ENCODE data around the gene DNAJB8. TPM values are rescaled to one million over a fixed set of nuclear protein-coding genes. Genes with fewer than 3 reads are reported as not detected.
A peak's percentile ranks its signal among the peaks of the same experiment; 100 is the strongest.

Gene DNAJB8
- not detected for polyA plus RNA-seq (2012; ENCODE audit: insufficient read depth, insufficient read length)

GRCh38 chr3:128466840-128467541 is at the start of gene DNAJB8:
Gene DNAJB8, minus strand, starts transcription at chr3:128466890. Its CDS starts 3,645 bp downstream, at chr3:128463245.
- DNase-seq (ENCODE audit: low read depth, low spot score): peak; percentile 32
- H3K4me3 ChIP-seq (ENCODE audit: low read length): no peak within 1 kb of the TSS

- no peak overlapping the region for H3K4me3 ChIP-seq (ENCODE audit: low read length)
- no peak for DNase-seq (ENCODE audit: low read depth, low spot score)
These were observed 49.3 kb upstream of the DNAJB8 start for GRCh38 chr3:128515967-128516366.

GRCh38 chr3:128508852-128509251 is 42.2 kb upstream of the DNAJB8 start:
- no peak overlapping the region for H3K4me3 ChIP-seq (ENCODE audit: low read length)
- DNase-seq (ENCODE audit: low read depth, low spot score): no peak

- no peak for DNase-seq (ENCODE audit: low read depth, low spot score)
- H3K4me3 ChIP-seq (ENCODE audit: low read length): no peak overlapping the region
These were observed 40.1 kb upstream of the DNAJB8 start for GRCh38 chr3:128506754-128507153.

- DNase-seq (ENCODE audit: low read depth, low spot score): no peak
- no peak overlapping the region for H3K4me3 ChIP-seq (ENCODE audit: low read length)
These were observed 39.1 kb upstream of the DNAJB8 start for GRCh38 chr3:128505771-128506170.

GRCh38 chr3:128504963-128505730 is 38.5 kb upstream of the DNAJB8 start:
- DNase-seq (ENCODE audit: low read depth, low spot score): no peak
- H3K4me3 ChIP-seq (ENCODE audit: low read length): no peak overlapping the region

- DNase-seq (ENCODE audit: low read depth, low spot score): no peak
- H3K4me3 ChIP-seq (ENCODE audit: low read length): no peak overlapping the region
These were observed 37.8 kb upstream of the DNAJB8 start for GRCh38 chr3:128504533-128504915.

GRCh38 chr3:128503751-128504532 is 37.3 kb upstream of the DNAJB8 start:
- H3K4me3 ChIP-seq (ENCODE audit: low read length): no peak overlapping the region
- no peak for DNase-seq (ENCODE audit: low read depth, low spot score)

GRCh38 chr3:128503164-128503651 is 36.5 kb upstream of the DNAJB8 start:
- DNase-seq (ENCODE audit: low read depth, low spot score): no peak

GRCh38 chr3:128502712-128503111 is 36.0 kb upstream of the DNAJB8 start:
- no peak for DNase-seq (ENCODE audit: low read depth, low spot score)

More at GRCh38 chr3:128503164-128503651, 36.5 kb upstream of the DNAJB8 start:
- no peak overlapping the region for H3K4me3 ChIP-seq (ENCODE audit: low read length)

GRCh38 chr3:128501431-128501830 is 34.7 kb upstream of the DNAJB8 start:
- DNase-seq (ENCODE audit: low read depth, low spot score): no peak
- H3K4me3 ChIP-seq (ENCODE audit: low read length): no peak overlapping the region

More at GRCh38 chr3:128502712-128503111, 36.0 kb upstream of the DNAJB8 start:
- no peak overlapping the region for H3K4me3 ChIP-seq (ENCODE audit: low read length)

GRCh38 chr3:128500556-128500955 is 33.9 kb upstream of the DNAJB8 start:
- H3K4me3 ChIP-seq (ENCODE audit: low read length): no peak overlapping the region
- no peak for DNase-seq (ENCODE audit: low read depth, low spot score)

GRCh38 chr3:128499724-128500275 is 33.1 kb upstream of the DNAJB8 start:
- no peak overlapping the region for H3K4me3 ChIP-seq (ENCODE audit: low read length)
- no peak for DNase-seq (ENCODE audit: low read depth, low spot score)

GRCh38 chr3:128498901-128499530 is 32.3 kb upstream of the DNAJB8 start:
- no peak for DNase-seq (ENCODE audit: low read depth, low spot score)
- H3K4me3 ChIP-seq (ENCODE audit: low read length): no peak overlapping the region

- no peak for DNase-seq (ENCODE audit: low read depth, low spot score)
- H3K4me3 ChIP-seq (ENCODE audit: low read length): peak overlapping the region; percentile 56
These were observed 31.5 kb upstream of the DNAJB8 start for GRCh38 chr3:128498127-128498626.

- DNase-seq (ENCODE audit: low read depth, low spot score): peak; percentile 42
- peak overlapping the region; percentile 56 for H3K4me3 ChIP-seq (ENCODE audit: low read length)
These were observed 30.8 kb upstream of the DNAJB8 start for GRCh38 chr3:128497305-128498126.

- H3K4me3 ChIP-seq (ENCODE audit: low read length): peak overlapping the region; percentile 56
- DNase-seq (ENCODE audit: low read depth, low spot score): no peak
These were observed 30.1 kb upstream of the DNAJB8 start for GRCh38 chr3:128496602-128497304.

Data from Jurkat, Clone E6-1 (cell line).